HL-60 (cell line): Measurements from ENCODE around the gene ZDHHC21.

Experiments
- GABPA ChIP-seq: IDR thresholded peaks from 2 replicates; pipeline ENCODE4 v1.6.1; 2012; ENCODE audit warnings: low read depth
- POLR2AphosphoS5 ChIP-seq: IDR thresholded peaks from 2 replicates; pipeline ENCODE4 v1.6.1; 2012; ENCODE audit warnings: low read depth
- SPI1 ChIP-seq: IDR thresholded peaks from 2 replicates; pipeline ENCODE4 v1.6.1; 2012; ENCODE audit warnings: low read depth, mild to moderate bottlenecking, borderline replicate concordance
- TF ChIP-seq, protein P1 (sequence below): IDR thresholded peaks from one replicate; pipeline ENCODE4 v1.5.1; 2011; ENCODE audit warnings: low read length, control low read depth, inconsistent platforms; ENCODE audit not compliant: insufficient read depth
- TF ChIP-seq, protein P2 (sequence below): IDR thresholded peaks from 2 replicates; pipeline ENCODE4 v1.6.1; 2012; ENCODE audit warnings: low read depth; ENCODE audit not compliant: insufficient replicate concordance

DNA sequence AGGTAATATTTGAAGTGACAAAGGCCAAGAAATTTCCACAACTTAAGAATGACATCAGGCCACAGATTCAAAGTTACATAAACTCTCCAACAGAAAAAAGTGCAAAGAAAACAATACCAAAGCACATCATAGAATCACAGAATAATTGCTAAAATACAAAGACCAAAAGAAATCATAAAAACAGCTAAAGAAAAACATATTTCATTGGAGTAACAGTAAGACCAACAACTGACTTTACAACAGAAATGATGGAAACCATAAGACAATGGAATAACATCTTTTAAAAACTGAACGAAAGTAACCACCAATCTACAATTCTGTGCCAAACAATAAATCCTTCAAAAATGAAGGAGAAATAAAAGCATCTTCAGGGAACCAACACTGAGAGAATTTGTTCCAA lies 38.3 kb downstream of the ZDHHC21 start:
- TF ChIP-seq, protein P1, sequence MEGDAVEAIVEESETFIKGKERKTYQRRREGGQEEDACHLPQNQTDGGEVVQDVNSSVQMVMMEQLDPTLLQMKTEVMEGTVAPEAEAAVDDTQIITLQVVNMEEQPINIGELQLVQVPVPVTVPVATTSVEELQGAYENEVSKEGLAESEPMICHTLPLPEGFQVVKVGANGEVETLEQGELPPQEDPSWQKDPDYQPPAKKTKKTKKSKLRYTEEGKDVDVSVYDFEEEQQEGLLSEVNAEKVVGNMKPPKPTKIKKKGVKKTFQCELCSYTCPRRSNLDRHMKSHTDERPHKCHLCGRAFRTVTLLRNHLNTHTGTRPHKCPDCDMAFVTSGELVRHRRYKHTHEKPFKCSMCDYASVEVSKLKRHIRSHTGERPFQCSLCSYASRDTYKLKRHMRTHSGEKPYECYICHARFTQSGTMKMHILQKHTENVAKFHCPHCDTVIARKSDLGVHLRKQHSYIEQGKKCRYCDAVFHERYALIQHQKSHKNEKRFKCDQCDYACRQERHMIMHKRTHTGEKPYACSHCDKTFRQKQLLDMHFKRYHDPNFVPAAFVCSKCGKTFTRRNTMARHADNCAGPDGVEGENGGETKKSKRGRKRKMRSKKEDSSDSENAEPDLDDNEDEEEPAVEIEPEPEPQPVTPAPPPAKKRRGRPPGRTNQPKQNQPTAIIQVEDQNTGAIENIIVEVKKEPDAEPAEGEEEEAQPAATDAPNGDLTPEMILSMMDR, result no peak
- TF ChIP-seq GABPA (no peak), POLR2AphosphoS5 (no peak), SPI1 (no peak)
- TF ChIP-seq, protein P2, sequence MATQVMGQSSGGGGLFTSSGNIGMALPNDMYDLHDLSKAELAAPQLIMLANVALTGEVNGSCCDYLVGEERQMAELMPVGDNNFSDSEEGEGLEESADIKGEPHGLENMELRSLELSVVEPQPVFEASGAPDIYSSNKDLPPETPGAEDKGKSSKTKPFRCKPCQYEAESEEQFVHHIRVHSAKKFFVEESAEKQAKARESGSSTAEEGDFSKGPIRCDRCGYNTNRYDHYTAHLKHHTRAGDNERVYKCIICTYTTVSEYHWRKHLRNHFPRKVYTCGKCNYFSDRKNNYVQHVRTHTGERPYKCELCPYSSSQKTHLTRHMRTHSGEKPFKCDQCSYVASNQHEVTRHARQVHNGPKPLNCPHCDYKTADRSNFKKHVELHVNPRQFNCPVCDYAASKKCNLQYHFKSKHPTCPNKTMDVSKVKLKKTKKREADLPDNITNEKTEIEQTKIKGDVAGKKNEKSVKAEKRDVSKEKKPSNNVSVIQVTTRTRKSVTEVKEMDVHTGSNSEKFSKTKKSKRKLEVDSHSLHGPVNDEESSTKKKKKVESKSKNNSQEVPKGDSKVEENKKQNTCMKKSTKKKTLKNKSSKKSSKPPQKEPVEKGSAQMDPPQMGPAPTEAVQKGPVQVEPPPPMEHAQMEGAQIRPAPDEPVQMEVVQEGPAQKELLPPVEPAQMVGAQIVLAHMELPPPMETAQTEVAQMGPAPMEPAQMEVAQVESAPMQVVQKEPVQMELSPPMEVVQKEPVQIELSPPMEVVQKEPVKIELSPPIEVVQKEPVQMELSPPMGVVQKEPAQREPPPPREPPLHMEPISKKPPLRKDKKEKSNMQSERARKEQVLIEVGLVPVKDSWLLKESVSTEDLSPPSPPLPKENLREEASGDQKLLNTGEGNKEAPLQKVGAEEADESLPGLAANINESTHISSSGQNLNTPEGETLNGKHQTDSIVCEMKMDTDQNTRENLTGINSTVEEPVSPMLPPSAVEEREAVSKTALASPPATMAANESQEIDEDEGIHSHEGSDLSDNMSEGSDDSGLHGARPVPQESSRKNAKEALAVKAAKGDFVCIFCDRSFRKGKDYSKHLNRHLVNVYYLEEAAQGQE, result no peak
